D721Med (cell line): ENCODE data around the gene SNX14.

Experiments used
- DNase-seq: peaks from one replicate; pipeline ENCODE4 v3.0.0; 2011; ENCODE audit warnings: low spot score; ENCODE audit not compliant: insufficient read length
- FAIRE-seq: peaks from 2 replicates; lab custom pipeline; 2011; peaks lifted over from hg19 to GRCh38; lab: Jason Lieb, UNC
- TF ChIP-seq, protein P1 (sequence below): IDR thresholded peaks from 2 replicates; pipeline ENCODE4 v1.5.1; 2012; ENCODE audit warnings: mild to moderate bottlenecking, control low read depth; ENCODE audit not compliant: insufficient read depth; ENCODE audit errors: missing control alignments

Gene SNX14

DNA sequence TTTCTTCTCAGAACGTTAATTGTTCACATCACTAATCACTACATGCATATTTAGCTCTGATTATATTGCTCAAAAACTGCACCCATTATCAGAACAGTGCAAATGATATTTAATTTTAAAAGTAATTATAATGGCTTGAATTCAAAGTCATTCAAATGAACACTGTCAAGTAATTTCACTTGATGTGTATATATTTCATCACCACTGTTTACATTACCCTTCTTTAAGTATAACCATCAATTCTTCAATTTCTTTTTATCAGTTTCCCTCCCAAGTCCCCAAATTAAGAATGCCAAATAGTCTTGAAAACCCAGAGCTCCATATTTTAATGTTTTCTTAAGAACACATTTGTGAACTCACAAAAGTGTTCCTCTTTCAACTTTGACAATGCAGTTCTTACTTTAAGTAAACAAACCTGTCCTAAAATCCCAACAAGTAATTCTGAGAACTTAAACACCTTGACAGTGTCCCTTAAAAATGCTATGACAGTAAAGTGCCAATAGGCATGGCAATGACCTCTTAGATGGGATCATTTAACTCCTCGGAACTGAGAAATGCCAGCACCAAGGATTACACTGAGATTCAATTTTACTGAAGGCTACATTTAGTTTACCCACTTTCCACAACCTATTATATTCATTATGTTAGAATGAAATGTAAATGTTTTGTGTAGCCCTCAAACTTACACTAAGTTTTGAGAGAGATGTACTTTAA is 16.7 kb upstream of the SNX14 start:
- TF ChIP-seq, protein P1, sequence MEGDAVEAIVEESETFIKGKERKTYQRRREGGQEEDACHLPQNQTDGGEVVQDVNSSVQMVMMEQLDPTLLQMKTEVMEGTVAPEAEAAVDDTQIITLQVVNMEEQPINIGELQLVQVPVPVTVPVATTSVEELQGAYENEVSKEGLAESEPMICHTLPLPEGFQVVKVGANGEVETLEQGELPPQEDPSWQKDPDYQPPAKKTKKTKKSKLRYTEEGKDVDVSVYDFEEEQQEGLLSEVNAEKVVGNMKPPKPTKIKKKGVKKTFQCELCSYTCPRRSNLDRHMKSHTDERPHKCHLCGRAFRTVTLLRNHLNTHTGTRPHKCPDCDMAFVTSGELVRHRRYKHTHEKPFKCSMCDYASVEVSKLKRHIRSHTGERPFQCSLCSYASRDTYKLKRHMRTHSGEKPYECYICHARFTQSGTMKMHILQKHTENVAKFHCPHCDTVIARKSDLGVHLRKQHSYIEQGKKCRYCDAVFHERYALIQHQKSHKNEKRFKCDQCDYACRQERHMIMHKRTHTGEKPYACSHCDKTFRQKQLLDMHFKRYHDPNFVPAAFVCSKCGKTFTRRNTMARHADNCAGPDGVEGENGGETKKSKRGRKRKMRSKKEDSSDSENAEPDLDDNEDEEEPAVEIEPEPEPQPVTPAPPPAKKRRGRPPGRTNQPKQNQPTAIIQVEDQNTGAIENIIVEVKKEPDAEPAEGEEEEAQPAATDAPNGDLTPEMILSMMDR, result no peak
- DNase-seq, result no peak
- no peak for FAIRE-seq

DNA sequence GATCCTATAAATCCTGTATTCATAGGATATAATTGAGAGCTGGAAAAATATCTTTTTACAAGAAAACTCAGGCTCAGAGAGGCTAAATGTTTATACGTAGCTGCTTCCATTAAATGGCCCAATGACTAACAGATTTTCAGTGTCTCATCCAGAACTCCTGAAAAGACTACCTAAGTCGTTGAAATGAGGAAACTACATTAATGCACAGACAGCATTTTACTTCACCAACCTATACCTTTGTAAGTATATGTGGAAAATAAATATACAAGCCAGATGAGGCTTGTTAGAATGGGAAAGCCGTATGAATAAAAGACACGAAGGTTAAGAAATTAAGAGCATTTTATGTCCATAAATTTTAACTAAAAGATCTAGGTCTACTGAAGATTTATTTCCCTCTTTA is 8.4 kb upstream of the SNX14 start:
- no peak for FAIRE-seq
- DNase-seq, result no peak
- TF ChIP-seq, protein P1, result no peak

DNA sequence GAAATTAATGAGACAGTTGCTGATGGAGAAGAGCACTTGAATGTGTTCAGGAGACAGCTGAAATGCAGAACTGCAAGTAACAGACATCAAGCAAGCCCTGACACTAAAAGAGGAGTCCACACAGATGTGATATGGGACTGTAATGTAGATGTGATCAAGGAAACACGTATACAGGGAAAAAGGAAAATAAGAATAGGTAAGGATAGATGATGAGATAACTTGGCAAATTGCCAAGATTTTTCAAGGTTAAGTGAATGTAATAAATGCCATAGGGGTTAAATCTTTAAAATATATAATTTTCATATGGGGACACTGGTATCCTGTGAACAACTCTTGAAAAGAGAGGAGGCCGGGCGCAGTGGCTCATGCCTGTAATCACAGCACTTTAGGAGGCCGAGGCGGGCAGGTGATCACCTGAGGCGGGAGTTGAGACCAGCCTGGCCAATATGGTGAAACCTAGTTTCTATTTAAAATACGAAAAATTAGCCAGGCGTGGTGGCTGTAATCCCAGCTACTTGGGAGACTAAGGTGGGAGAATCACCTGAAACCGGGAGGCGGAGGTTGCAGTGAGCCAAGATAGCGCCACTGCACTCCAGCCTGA is 7.2 kb upstream of the SNX14 start:
- FAIRE-seq, result no peak
- no peak for DNase-seq
- TF ChIP-seq, protein P1, result no peak

DNA sequence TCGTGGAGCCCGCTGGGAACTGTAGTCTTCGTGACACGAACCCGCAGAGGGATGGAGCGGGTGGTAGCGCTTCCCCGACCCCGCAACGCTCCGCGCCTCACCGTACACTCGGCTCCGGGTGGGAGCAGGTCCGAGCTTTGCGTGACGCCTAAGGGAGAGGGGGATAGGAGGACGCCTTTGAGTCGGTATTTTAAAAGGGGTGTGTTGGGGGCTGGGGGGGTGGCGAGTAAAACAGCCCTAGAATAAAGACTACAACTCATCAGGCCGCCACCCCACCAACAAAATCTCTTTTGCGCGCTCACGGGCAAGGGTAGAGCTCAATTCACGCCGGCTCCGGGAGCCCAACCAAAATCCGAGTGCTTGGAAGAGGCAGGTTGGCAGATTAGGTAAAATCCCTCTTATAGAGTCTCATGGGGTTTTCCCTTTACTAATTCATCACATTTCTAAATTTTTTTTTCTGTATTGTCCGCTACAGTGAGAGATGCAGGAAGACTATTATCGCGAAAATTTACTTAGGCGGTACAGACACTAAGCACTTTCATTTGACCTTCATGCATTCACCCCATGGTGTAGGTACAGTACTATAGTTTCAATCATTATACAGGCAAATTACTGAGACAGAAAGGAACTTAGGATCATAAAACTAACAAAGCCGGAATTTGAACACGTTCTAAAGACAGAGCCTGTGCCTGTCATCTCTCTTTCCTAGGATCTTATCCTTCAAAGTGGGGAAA is 706 bp upstream of the SNX14 start:
- FAIRE-seq, result no peak

DNA sequence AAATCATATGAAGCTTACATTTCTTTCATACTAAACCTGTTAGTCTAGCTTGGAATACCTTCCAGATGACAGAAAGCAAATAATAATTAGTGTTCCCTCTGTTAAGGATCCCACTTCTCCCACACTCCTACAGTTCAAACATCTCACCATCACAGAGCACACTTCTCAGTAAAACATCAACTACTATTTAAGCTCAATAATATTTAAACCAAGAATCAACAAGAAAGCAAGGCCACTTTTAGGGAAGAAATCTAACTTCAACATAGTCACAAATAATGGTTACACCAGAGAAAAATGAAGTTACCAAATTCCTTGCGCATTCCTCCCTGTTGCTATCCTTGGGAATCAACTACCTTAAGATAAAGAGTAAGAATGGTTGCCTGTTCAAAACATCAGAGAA is 1.6 kb downstream of the SNX14 start:
- no peak for FAIRE-seq
- no peak for DNase-seq
- TF ChIP-seq, protein P1, result no peak

More for the DNA sequence above, 706 bp upstream of the SNX14 start:
- DNase-seq, result no peak
- TF ChIP-seq, protein P1, result no peak

DNA sequence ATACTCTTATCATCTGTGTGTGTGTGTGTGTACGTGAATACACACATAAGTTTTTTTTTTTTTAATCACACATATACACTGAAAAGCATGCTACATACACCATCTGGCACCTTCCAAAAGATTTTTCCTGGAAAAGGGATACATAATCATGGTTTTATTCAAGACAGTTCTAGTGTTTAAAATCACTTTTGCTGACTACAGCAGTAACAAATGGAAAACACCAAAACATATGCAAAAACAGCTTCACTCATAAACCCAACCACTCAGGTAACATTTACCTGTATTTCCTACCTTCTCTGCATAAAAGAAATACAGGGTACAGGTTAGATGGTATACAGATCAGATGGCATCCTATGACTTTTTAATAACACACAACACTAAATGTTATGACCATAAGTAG is 2.5 kb downstream of the SNX14 start:
- FAIRE-seq, result no peak
- TF ChIP-seq, protein P1, result no peak

More for the DNA sequence above, 2.5 kb downstream of the SNX14 start:
- DNase-seq, result no peak
